Spinal cord (tissue), 10 donors: Measurements from ENCODE around the gene MTFR1L. TPM values are rescaled to one million over a fixed set of nuclear protein-coding genes. Genes with fewer than 3 reads are reported as not detected.
A peak's percentile ranks its signal among the peaks of the same experiment; 100 is the strongest.

Source experiments
- DNase-seq, 6 donors: peaks; one replicate each; pipeline versions ENCODE4 v3.0.0 to v3.0.0-alpha.2; 2013 to 2015; ENCODE audit warnings: low spot score in 6 of 6, low read depth in 4 of 6
- H3K27ac ChIP-seq: one replicate; pipeline ENCODE4 v1.5.1; 2013; ENCODE audit warnings: low read depth, low read length, control low read depth
- H3K27me3 ChIP-seq: one replicate; pipeline ENCODE4 v1.6.1; 2013; ENCODE audit warnings: low read length; ENCODE audit not compliant: control insufficient read depth, insufficient read depth
- H3K36me3 ChIP-seq: one replicate; pipeline ENCODE4 v1.6.1; 2013; ENCODE audit warnings: low read length; ENCODE audit not compliant: control insufficient read depth, insufficient read depth
- H3K4me1 ChIP-seq: one replicate; pipeline ENCODE4 v1.6.1; 2013; ENCODE audit warnings: low read length; ENCODE audit not compliant: control insufficient read depth, insufficient read depth
- H3K4me3 ChIP-seq: one replicate; pipeline ENCODE4 v1.5.1; 2013; ENCODE audit warnings: low read depth, low read length, control low read depth
- H3K9me3 ChIP-seq: one replicate; pipeline ENCODE4 v1.6.1; 2013; ENCODE audit warnings: low read length; ENCODE audit not compliant: control insufficient read depth, insufficient read depth
- WGBS: methylation state at CpG from one replicate; pipeline ENCODE4 v1.1.5; 2013; ENCODE audit warnings: missing lambda C conversion rate; ENCODE audit not compliant: insufficient coverage; 5-methylcytosine and 5-hydroxymethylcytosine counted together
- polyA plus RNA-seq, 2 donors: library from polyadenylated mRNA; unstranded; fragments of 120-200 nt; gene quantifications; one replicate each; pipeline ENCODE4 v1.2.1, GENCODE V29; 2013; ENCODE audit not compliant: insufficient read length in 2 of 2
- total RNA-seq, 2 donors: library from RNA; depleted of rRNA in 1 of 2; stranded (reverse); fragments of 120-200 nt in 1 of 2; fragments of >200 nt in 1 of 2; gene quantifications; one replicate each; pipeline versions ENCODE4 v1.2.3 to v1.2.4, GENCODE V29; 2013 to 2014
- donor health status: healthy.

The MTFR1L gene
- total and polyA plus RNA-seq, 4 donors = 48.6 to 132 (median 99.7) TPM

- peaks cover 16% of the 10 kb centered on the region for H3K4me1 ChIP-seq
- H3K36me3 ChIP-seq = peaks cover 51% of the 10 kb centered on the region
- DNase-seq = no peak
- H3K4me3 ChIP-seq = no peak overlapping the region
- no CpG with 5 or more reads among the region's 1 CpG for WGBS
- H3K27me3 ChIP-seq = no peaks in the 10 kb centered on the region
- H3K27ac ChIP-seq = no peak overlapping the region
- no peaks in the 10 kb centered on the region for H3K9me3 ChIP-seq
Measured at GRCh38 chr1:25866288-25866687, 46.5 kb downstream of the MTFR1L start.

- H3K27ac ChIP-seq = no peak overlapping the region
- H3K9me3 ChIP-seq = no peaks in the 10 kb centered on the region
- no peak overlapping the region for H3K4me3 ChIP-seq
- peak in 2 of 6 donors; percentile 18 to 35 for DNase-seq
- 59% methylated on average over 9 of the region's 9 CpGs for WGBS
- H3K27me3 ChIP-seq = no peaks in the 10 kb centered on the region
- peaks cover 52% of the 10 kb centered on the region for H3K36me3 ChIP-seq
- H3K4me1 ChIP-seq = peaks cover 22% of the 10 kb centered on the region
Measured at GRCh38 chr1:25867210-25867991, 47.6 kb downstream of the MTFR1L start.

DNA sequence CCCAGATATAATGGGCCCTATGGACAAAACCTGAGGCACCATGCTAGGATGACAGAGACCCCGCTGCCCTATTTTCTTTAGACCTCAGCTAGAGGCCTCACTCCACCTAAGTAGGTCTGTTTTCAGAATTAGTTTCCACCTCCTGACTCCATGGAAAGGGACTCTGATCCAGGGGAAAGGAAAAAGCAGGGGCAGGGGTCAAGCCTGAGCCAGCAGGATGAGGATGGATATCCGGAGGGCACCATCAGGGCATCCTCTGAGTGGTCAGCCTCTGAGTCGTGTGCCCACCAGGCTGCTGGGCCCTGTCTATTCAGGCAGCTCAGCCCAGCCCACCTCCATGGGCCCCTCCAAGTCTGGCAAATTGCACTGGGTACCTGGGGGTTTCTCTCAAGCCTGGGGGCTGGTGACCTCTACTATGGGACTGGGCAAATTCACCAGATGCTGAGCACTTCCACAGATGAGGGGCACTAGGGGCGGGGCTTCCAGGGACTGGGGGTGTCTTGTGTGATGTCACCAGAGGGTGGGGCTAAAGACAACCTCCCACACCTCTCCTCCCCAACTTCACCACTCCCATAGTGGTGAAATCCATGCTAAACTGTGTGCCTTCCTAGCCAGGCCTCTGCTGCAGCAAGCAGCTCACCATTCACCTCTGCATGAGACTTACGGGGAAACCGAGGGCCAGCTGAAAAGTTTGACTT is 50.3 kb downstream of the MTFR1L start:
- peaks cover 35% of the 10 kb centered on the region for H3K36me3 ChIP-seq
- H3K4me3 ChIP-seq = no peak overlapping the region
- DNase-seq = no peak
- H3K27me3 ChIP-seq = no peaks in the 10 kb centered on the region
- H3K4me1 ChIP-seq = peaks cover 42% of the 10 kb centered on the region
- H3K9me3 ChIP-seq = no peaks in the 10 kb centered on the region
- 100% methylated on average over 3 of the region's 6 CpGs for WGBS
- H3K27ac ChIP-seq = no peak overlapping the region

GRCh38 chr1:25870614-25871013 is 50.9 kb downstream of the MTFR1L start:
- Histone ChIP-seq H3K27ac (no peak overlapping the region), H3K9me3 (no peaks in the 10 kb centered on the region)

GRCh38 chr1:25871086-25871703 is 51.4 kb downstream of the MTFR1L start:
- Histone ChIP-seq H3K4me3 (no peak overlapping the region), H3K9me3 (no peaks in the 10 kb centered on the region), H3K27me3 (no peaks in the 10 kb centered on the region), H3K36me3 (peaks cover 33% of the 10 kb centered on the region), H3K4me1 (peaks cover 50% of the 10 kb centered on the region), H3K27ac (no peak overlapping the region)
- DNase-seq = no peak
- WGBS = 56% methylated on average over 2 of the region's 5 CpGs

More at GRCh38 chr1:25870614-25871013, 50.9 kb downstream of the MTFR1L start:
- WGBS = 100% methylated on average over 1 of the region's 1 CpG
- Histone ChIP-seq H3K36me3 (peaks cover 33% of the 10 kb centered on the region), H3K4me3 (no peak overlapping the region), H3K27me3 (no peaks in the 10 kb centered on the region), H3K4me1 (peaks cover 44% of the 10 kb centered on the region)
- DNase-seq = no peak

DNA sequence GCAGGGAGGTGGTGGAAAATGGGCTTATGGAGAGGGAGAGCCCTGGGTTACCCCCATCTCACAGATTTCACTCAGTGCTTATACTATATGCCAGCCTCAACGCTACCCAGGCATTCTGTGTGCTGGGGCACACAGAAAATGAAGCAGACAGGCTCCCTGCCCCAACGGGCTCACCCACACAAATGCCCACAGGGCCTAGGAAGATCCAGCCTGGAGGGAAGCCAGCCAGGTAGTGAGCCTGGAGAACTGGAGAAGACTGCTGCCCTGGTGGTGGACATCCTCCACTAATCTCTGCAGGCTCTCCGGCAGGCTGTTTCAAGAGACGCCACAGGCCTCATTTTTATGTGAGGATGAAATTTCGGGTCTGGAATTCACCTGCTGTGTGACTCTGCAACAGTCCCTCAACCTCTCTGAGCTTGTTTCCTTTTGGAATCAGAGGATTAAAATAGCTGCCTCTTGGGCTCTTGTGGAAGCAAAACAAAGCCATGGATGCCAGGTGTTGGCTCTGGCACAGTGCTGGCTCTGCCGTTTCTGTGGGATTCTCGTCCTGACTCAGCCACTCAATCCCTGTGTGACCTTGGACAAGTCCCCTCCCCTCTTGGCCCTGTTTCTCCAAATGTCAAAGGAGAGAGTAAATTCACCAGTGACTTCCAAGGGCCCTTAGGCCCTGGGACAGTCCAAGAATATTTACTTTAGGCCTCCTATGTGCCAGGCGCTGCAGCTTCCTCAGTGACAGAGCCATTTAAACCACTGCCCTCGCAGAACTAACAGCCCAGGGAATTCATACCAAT is 52.1 kb downstream of the MTFR1L start:
- no peak for DNase-seq
- Histone ChIP-seq H3K27me3 (no peaks in the 10 kb centered on the region), H3K4me1 (peaks cover 54% of the 10 kb centered on the region), H3K9me3 (no peaks in the 10 kb centered on the region), H3K4me3 (no peak overlapping the region), H3K27ac (no peak overlapping the region), H3K36me3 (peaks cover 33% of the 10 kb centered on the region)
- WGBS = 90% methylated on average over 8 of the region's 9 CpGs

GRCh38 chr1:25872713-25873112 is 53.0 kb downstream of the MTFR1L start:
- H3K27ac ChIP-seq = no peak overlapping the region
- no CpG with 5 or more reads among the region's 2 CpGs for WGBS

GRCh38 chr1:25873120-25873519 is 53.4 kb downstream of the MTFR1L start:
- Histone ChIP-seq H3K4me1 (peaks cover 49% of the 10 kb centered on the region), H3K27ac (no peak overlapping the region), H3K4me3 (no peak overlapping the region), H3K9me3 (no peaks in the 10 kb centered on the region), H3K36me3 (peaks cover 30% of the 10 kb centered on the region), H3K27me3 (no peaks in the 10 kb centered on the region)
- peak in 1 of 6 donors; percentile 56 for DNase-seq
- 46% methylated on average over 3 of the region's 3 CpGs for WGBS

More at GRCh38 chr1:25872713-25873112, 53.0 kb downstream of the MTFR1L start:
- H3K27me3 ChIP-seq = no peaks in the 10 kb centered on the region
- peaks cover 53% of the 10 kb centered on the region for H3K4me1 ChIP-seq
- H3K36me3 ChIP-seq = peaks cover 33% of the 10 kb centered on the region
- H3K4me3 ChIP-seq = no peak overlapping the region
- H3K9me3 ChIP-seq = no peaks in the 10 kb centered on the region
- DNase-seq = no peak

DNA sequence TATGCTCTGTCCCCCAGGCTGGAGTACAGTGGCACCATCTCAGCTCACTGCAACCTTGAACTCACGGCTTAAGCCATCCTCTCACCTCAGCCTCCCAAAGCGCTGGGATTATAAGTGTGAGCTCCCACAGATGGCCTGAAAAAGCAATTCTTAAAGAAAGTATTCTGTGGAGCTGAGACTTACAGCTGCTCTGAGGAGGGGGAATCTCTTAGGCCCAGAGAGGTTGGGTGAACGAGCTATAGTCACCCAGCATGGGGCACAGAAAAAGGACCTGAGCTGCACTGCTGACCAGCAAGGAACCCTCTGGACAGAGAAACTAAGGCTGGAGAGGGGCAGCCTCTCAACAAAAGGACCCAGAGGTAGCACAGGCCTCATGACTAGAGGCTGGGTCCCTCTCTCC is 54.5 kb downstream of the MTFR1L start:
- peaks cover 22% of the 10 kb centered on the region for H3K36me3 ChIP-seq
- peak overlapping the region; percentile 59 for H3K4me3 ChIP-seq
- WGBS = 75% methylated on average over 1 of the region's 3 CpGs
- H3K27ac ChIP-seq = no peak overlapping the region
- H3K27me3 ChIP-seq = no peaks in the 10 kb centered on the region
- H3K4me1 ChIP-seq = peaks cover 44% of the 10 kb centered on the region
- DNase-seq = no peak
- H3K9me3 ChIP-seq = no peaks in the 10 kb centered on the region
